GM23338 (cell line): ENCODE measurements around the gene LRRC26. TPM values are rescaled to one million over a fixed set of nuclear protein-coding genes. Genes with fewer than 3 reads are reported as not detected.
A peak's percentile ranks its signal among the peaks of the same experiment; 100 is the strongest.

Experiments used
- ATAC-seq: fragments of 200-7000 bp; cut with Tn5 transposase; 3 replicates; pipeline ENCODE4 v1.9.1; 2020
- DNase-seq: peaks from one replicate; pipeline ENCODE4 v3.0.0-alpha.2; 2015; ENCODE audit warnings: low spot score
- H2AFZ ChIP-seq: fragments of 200-600 bp; sonication (generic); 2 replicates; pipeline ENCODE4 v1.8.0; 2016; ENCODE audit warnings: antibody characterized with exemption, mild to moderate bottlenecking, moderate library complexity
- H3F3A ChIP-seq: fragments of 200-600 bp; sonication (generic); replicated peaks from 2 replicates; pipeline ENCODE4 v1.8.0; 2017; ENCODE audit warnings: antibody characterized with exemption, mixed run types, low read depth
- H3K27ac ChIP-seq: fragments of 200-600 bp; sonication (generic); 2 replicates; pipeline ENCODE4 v1.6.1; 2016; ENCODE audit warnings: low read depth
- H3K27me3 ChIP-seq: fragments of 200-600 bp; sonication (generic); 2 replicates; pipeline ENCODE4 v1.8.0; 2016; ENCODE audit warnings: mild to moderate bottlenecking, mixed run types, moderate library complexity; ENCODE audit not compliant: insufficient read depth
- H3K36me3 ChIP-seq: fragments of 200-600 bp; sonication (generic); 2 replicates; pipeline ENCODE4 v1.8.0; 2016; ENCODE audit warnings: mild to moderate bottlenecking; ENCODE audit not compliant: insufficient read depth
- H3K4me1 ChIP-seq: fragments of 200-600 bp; sonication (generic); 2 replicates; pipeline ENCODE4 v1.8.0; 2016; ENCODE audit warnings: mild to moderate bottlenecking, moderate library complexity; ENCODE audit not compliant: insufficient read depth
- H3K4me2 ChIP-seq: fragments of 200-600 bp; sonication (generic); 2 replicates; pipeline ENCODE4 v1.7.1; 2017; ENCODE audit warnings: mixed run types
- H3K4me3 ChIP-seq: fragments of 200-600 bp; sonication (generic); 2 replicates; pipeline ENCODE4 v1.6.1; 2016; ENCODE audit warnings: mixed run types
- H3K79me2 ChIP-seq: fragments of 200-600 bp; sonication (generic); replicated peaks from 2 replicates; pipeline ENCODE4 v1.8.0; 2017; ENCODE audit warnings: mild to moderate bottlenecking; ENCODE audit not compliant: insufficient read depth
- H3K9me2 ChIP-seq: fragments of 200-600 bp; sonication (generic); 2 replicates; pipeline ENCODE4 v1.8.0; 2017; ENCODE audit not compliant: insufficient read depth
- H4K20me1 ChIP-seq: fragments of 200-600 bp; sonication (generic); replicated peaks from 2 replicates; pipeline ENCODE4 v1.8.0; 2017; ENCODE audit warnings: mild to moderate bottlenecking; ENCODE audit not compliant: insufficient read depth
- H3K27ac Mint-ChIP-seq: 2 replicates; pipeline ENCODE4 v1.8.0; 2020; ENCODE audit warnings: inconsistent platforms, mild to moderate bottlenecking, moderate library complexity, mixed read lengths
- H3K27me3 Mint-ChIP-seq: 3 replicates; pipeline ENCODE4 v1.8.0; 2022; ENCODE audit warnings: low read depth, mild to moderate bottlenecking, moderate library complexity, mixed read lengths, inconsistent platforms; ENCODE audit not compliant: insufficient read depth, poor library complexity
- H3K36me3 Mint-ChIP-seq: 3 replicates; pipeline ENCODE4 v1.8.0; 2021; ENCODE audit warnings: low read depth, mild to moderate bottlenecking, inconsistent platforms, moderate library complexity, mixed read lengths
- H3K4me1 Mint-ChIP-seq: 3 replicates; pipeline ENCODE4 v1.8.0; 2020; ENCODE audit warnings: mild to moderate bottlenecking, inconsistent platforms, mixed read lengths
- H3K4me3 Mint-ChIP-seq: 3 replicates; pipeline ENCODE4 v1.8.0; 2021; ENCODE audit warnings: moderate library complexity, mild to moderate bottlenecking, inconsistent platforms, mixed read lengths
- H3K9me3 Mint-ChIP-seq: 3 replicates; pipeline ENCODE4 v1.8.0; 2020; ENCODE audit warnings: moderate library complexity, mild to moderate bottlenecking, inconsistent platforms, mixed read lengths
- CREB1 ChIP-seq: fragments of 250-450 bp; sonication (Bioruptor Pico); IDR thresholded peaks from 2 replicates; pipeline ENCODE4 v1.5.0; 2020; ENCODE audit warnings: low read depth, mild to moderate bottlenecking, moderate library complexity
- ETS1 ChIP-seq: IDR thresholded peaks from 2 replicates; pipeline ENCODE4 v1.6.1; 2016; ENCODE audit warnings: antibody characterized with exemption
- EZH2 ChIP-seq: fragments of 200-600 bp; sonication (generic); IDR thresholded peaks from one replicate; pipeline ENCODE4 v1.8.0; 2017; ENCODE audit warnings: antibody characterized with exemption, mild to moderate bottlenecking, low read depth; ENCODE audit not compliant: unreplicated experiment
- EZH2phosphoT487 ChIP-seq: fragments of 200-600 bp; sonication (generic); IDR thresholded peaks from one replicate; pipeline ENCODE4 v1.8.1; 2018; ENCODE audit warnings: antibody characterized with exemption; ENCODE audit not compliant: unreplicated experiment
- JUNB ChIP-seq: IDR thresholded peaks from one replicate; pipeline ENCODE4 v1.6.1; 2016; ENCODE audit warnings: antibody characterized with exemption; ENCODE audit not compliant: unreplicated experiment
- POLR2AphosphoS5 ChIP-seq: IDR thresholded peaks from 2 replicates; pipeline ENCODE4 v1.6.1; 2016; ENCODE audit warnings: antibody characterized with exemption, low read depth
- REST ChIP-seq: IDR thresholded peaks from one replicate; pipeline ENCODE4 v1.6.1; 2018; ENCODE audit warnings: antibody characterized with exemption; ENCODE audit not compliant: unreplicated experiment
- ZNF462 ChIP-seq: fragments of 250-450 bp; sonication (Bioruptor Pico); IDR thresholded peaks from 2 replicates; pipeline ENCODE4 v1.5.0; 2020; ENCODE audit warnings: mild to moderate bottlenecking, moderate library complexity
- polyA plus RNA-seq: library from polyadenylated mRNA; unstranded; fragments of >200 nt; fragmentation: Nextera tagmentation; extraction: Ambion mirVana; gene quantifications from 2 replicates; pipeline ENCODE4 v1.2.1, GENCODE V29; 2016
- total RNA-seq: library from RNA; depleted of rRNA; stranded (reverse); fragments of >200 nt; shearing (Covaris generic); gene quantifications from 2 replicates; pipeline ENCODE4 v1.2.3, GENCODE V29; 2014

The LRRC26 gene
- total and polyA plus RNA-seq, 2 experiments from 2014 or later = 0.21 to 4.3 TPM

GRCh38 chr9:137161558-137162486, 8.0 kb downstream of the LRRC26 start:
- Mint-ChIP-seq H3K9me3 (no peaks in the 10 kb centered on the region), H3K27me3 (peaks cover 88% of the 10 kb centered on the region), H3K27ac (no peak overlapping the region), H3K4me1 (no peaks in the 10 kb centered on the region; the same call in 2 of the 3 replicates), H3K4me3 (peak overlapping the region; percentile 69), H3K36me3 (no peaks in the 10 kb centered on the region)
- Histone ChIP-seq H3K27me3 (peaks cover 83% of the 10 kb centered on the region), H3K36me3 (no peaks in the 10 kb centered on the region), H4K20me1 (no peaks in the 10 kb centered on the region), H3K4me2 (peak overlapping the region; percentile 82), H2AFZ (peak overlapping the region; percentile 56; the same call in 1 of the 2 replicates), H3K27ac (no peak overlapping the region), H3K9me2 (no peaks in the 10 kb centered on the region), H3K4me3 (peak overlapping the region; percentile 62), H3K4me1 (peaks cover 2% of the 10 kb centered on the region; the same call in 1 of the 2 replicates), H3F3A (peaks cover 4% of the 10 kb centered on the region; the same call in 1 of the 2 replicates), H3K79me2 (no peaks in the 10 kb centered on the region)
- TF ChIP-seq EZH2phosphoT487 (no peak), ETS1 (no peak), POLR2AphosphoS5 (no peak), REST (no peak), CREB1 (no peak), ZNF462 (no peak), EZH2 (no peak), JUNB (no peak)
- DNase-seq (peak; percentile 73), ATAC-seq (peak; percentile 32)
